Uterus (tissue), 4 donors: Measurements from ENCODE around the gene EGF. TPM values are rescaled to one million over a fixed set of nuclear protein-coding genes. Genes with fewer than 3 reads are reported as not detected.
"Not testable (repeated sequence)": the region's sequence is repeated elsewhere in the genome, so short reads cannot be mapped to it uniquely, and the experiment has no call there.

ENCODE experiments used
- DNase-seq, 2 donors: peaks; one replicate each; pipeline ENCODE4 v3.0.0-alpha.2; 2019 to 2020
- H3K27ac ChIP-seq, 2 donors: fragments of 200-600 bp; sonication (generic); 1 replicate in 1 of 2; 2 replicates in 1 of 2; pipeline ENCODE4 v1.5.1; 2016 to 2018
- H3K27me3 ChIP-seq, 2 donors: fragments of 200-600 bp; sonication (generic); one replicate each; pipeline ENCODE4 v1.5.1; 2018 to 2019; ENCODE audit warnings: control low read depth in 1 of 2
- H3K36me3 ChIP-seq, 2 donors: fragments of 200-600 bp; sonication (generic); one replicate each; pipeline ENCODE4 v1.5.1; 2019; ENCODE audit warnings: control low read depth in 1 of 2
- H3K4me1 ChIP-seq, 2 donors: fragments of 200-600 bp; sonication (generic); one replicate each; pipeline ENCODE4 v1.5.1; 2018 to 2019; ENCODE audit warnings: control low read depth in 1 of 2
- H3K4me3 ChIP-seq, 2 donors: fragments of 200-600 bp; sonication (generic); 1 replicate in 1 of 2; 2 replicates in 1 of 2; pipeline ENCODE4 v1.5.1; 2018 to 2019; ENCODE audit warnings: mild to moderate bottlenecking in 1 of 2
- H3K9me3 ChIP-seq, 2 donors: fragments of 200-600 bp; sonication (generic); one replicate each; pipeline ENCODE4 v1.5.1; 2019; ENCODE audit warnings: control low read depth in 1 of 2
- POLR2A ChIP-seq, 2 donors: fragments of 450-650 bp; IDR thresholded peaks; one replicate each; pipeline ENCODE4 v1.6.1; 2016; ENCODE audit warnings: antibody characterized with exemption in 2 of 2, mild to moderate bottlenecking in 1 of 2, moderate library complexity in 1 of 2
- intact Hi-C: fragments of 100-400 bp; cut with DNase I; formaldehyde crosslinking; loops from one replicate; pipeline ENCODE4 v1.15.1; 2023; ENCODE audit warnings: low total_unique reads
- total RNA-seq, 4 donors: library from RNA; depleted of rRNA in 3 of 4; stranded (reverse); fragments of >200 nt in 3 of 4; gene quantifications; one replicate each; pipeline versions ENCODE4 v1.1.0 to v1.2.4, GENCODE V29; 2014 to 2023
- TF ChIP-seq, protein P1 (sequence below), 4 experiments: fragments of 200-600 bp in 2 of 4; fragments of 450-650 bp in 2 of 4; sonication (generic) in 2 of 4; IDR thresholded peaks; one replicate each; pipeline ENCODE4 v1.5.1; 2016 to 2019; ENCODE audit warnings: antibody characterized with exemption in 4 of 4, mild to moderate bottlenecking in 2 of 4, moderate library complexity in 1 of 4
- donor health status: DM: yes; HTN: yes; CAD: no.

Gene EGF
- total RNA-seq, 4 donors from 2014 or later = 1.0 to 3.5 (median 1.5) TPM

GRCh38 chr4:109947457-109947856 lies 34.8 kb downstream of the EGF start:
- Histone ChIP-seq H3K27me3 (no peaks in the 10 kb centered on the region), H3K4me3 (no peak overlapping the region), H3K36me3 (no peaks in the 10 kb centered on the region), H3K27ac (no peak overlapping the region), H3K9me3 (no peaks in the 10 kb centered on the region), H3K4me1 (no peaks in the 10 kb centered on the region)
- intact Hi-C loops = no loop called here
- no peak for DNase-seq
- TF ChIP-seq POLR2A (IDR thresholded peaks at IDR 0.05) = no peak
- TF ChIP-seq, protein P1, sequence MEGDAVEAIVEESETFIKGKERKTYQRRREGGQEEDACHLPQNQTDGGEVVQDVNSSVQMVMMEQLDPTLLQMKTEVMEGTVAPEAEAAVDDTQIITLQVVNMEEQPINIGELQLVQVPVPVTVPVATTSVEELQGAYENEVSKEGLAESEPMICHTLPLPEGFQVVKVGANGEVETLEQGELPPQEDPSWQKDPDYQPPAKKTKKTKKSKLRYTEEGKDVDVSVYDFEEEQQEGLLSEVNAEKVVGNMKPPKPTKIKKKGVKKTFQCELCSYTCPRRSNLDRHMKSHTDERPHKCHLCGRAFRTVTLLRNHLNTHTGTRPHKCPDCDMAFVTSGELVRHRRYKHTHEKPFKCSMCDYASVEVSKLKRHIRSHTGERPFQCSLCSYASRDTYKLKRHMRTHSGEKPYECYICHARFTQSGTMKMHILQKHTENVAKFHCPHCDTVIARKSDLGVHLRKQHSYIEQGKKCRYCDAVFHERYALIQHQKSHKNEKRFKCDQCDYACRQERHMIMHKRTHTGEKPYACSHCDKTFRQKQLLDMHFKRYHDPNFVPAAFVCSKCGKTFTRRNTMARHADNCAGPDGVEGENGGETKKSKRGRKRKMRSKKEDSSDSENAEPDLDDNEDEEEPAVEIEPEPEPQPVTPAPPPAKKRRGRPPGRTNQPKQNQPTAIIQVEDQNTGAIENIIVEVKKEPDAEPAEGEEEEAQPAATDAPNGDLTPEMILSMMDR (IDR thresholded peaks at IDR 0.05) = no peak

GRCh38 chr4:109947918-109948317 lies 35.2 kb downstream of the EGF start:
- Histone ChIP-seq H3K9me3 (no peaks in the 10 kb centered on the region), H3K27ac (no peak overlapping the region), H3K4me3 (no peak overlapping the region), H3K27me3 (no peaks in the 10 kb centered on the region), H3K36me3 (no peaks in the 10 kb centered on the region), H3K4me1 (no peaks in the 10 kb centered on the region)
- intact Hi-C loops = no loop called here
- no peak for DNase-seq
- TF ChIP-seq, protein P1 (IDR thresholded peaks at IDR 0.05) = no peak
- no peak for TF ChIP-seq POLR2A (IDR thresholded peaks at IDR 0.05)

DNA sequence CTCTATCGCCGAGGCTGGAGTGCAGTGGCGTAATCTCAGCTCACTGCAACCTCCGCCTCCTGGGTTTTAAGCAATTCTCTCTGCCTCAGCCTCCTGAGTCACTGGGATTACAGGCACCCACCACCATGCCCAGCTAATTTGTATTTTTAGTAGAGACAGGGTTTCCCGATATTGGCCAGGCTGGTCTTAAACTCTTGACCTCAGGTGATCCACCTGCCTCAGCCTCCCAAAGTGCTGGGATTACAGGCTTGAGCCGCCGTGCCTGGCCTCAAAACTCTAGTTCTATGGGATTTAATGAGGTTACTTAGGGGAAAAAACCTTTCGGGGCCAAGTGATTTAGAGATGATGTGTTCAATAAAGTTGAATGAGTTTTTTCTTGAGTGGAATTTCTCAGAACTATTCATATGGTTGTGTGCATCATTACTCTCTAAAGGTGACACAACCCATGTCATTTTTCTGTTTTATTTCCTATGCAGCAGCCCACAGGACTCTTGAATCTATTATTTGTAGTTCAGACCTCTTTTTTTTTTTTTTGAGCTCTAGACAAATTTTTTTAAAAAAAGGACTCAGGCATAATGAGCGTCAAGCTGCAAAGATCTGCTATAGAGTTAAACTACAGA lies 36.5 kb downstream of the EGF start:
- H3K4me1 ChIP-seq, H3K27ac ChIP-seq, intact Hi-C loops, DNase-seq, H3K36me3 ChIP-seq, H3K27me3 ChIP-seq, H3K4me3 ChIP-seq, H3K9me3 ChIP-seq: not testable (repeated sequence)

DNA sequence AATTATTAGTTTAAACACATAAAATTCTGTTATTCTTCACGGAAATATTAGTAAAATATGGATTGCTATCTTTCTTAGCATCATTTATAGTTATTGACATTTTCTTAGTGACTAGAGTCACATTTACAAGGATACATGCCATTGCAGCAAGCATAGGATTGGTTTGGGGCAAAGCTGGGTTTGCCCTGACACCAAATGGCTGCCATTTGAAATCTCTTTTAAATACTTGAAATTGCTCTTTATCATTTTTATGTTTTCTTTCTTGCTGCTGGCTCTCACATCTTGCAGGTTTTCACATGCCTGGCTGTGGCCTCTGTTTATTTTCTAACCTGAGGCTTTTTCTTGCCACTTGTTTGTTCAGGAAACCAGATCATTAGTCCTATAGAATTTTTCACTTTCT lies 39.9 kb downstream of the EGF start:
- Histone ChIP-seq H3K9me3 (no peaks in the 10 kb centered on the region), H3K27ac (no peak overlapping the region), H3K36me3 (no peaks in the 10 kb centered on the region), H3K4me3 (no peak overlapping the region), H3K4me1 (no peaks in the 10 kb centered on the region), H3K27me3 (no peaks in the 10 kb centered on the region)
- TF ChIP-seq POLR2A (IDR thresholded peaks at IDR 0.05) = no peak
- TF ChIP-seq, protein P1 (IDR thresholded peaks at IDR 0.05) = no peak
- intact Hi-C loops = no loop called here
- no peak for DNase-seq

GRCh38 chr4:109953556-109953955 lies 40.9 kb downstream of the EGF start:
- no peaks in the 10 kb centered on the region for H3K9me3 ChIP-seq
- H3K36me3 ChIP-seq = no peaks in the 10 kb centered on the region
- no peak overlapping the region for H3K4me3 ChIP-seq
- no peak overlapping the region for H3K27ac ChIP-seq
- intact Hi-C loops = no loop called here
- TF ChIP-seq POLR2A (IDR thresholded peaks at IDR 0.05) = no peak
- TF ChIP-seq, protein P1 (IDR thresholded peaks at IDR 0.05) = no peak
- H3K27me3 ChIP-seq = no peaks in the 10 kb centered on the region
- H3K4me1 ChIP-seq = no peaks in the 10 kb centered on the region
- DNase-seq = no peak

GRCh38 chr4:109955146-109955545 lies 42.5 kb downstream of the EGF start:
- no peaks in the 10 kb centered on the region for H3K27me3 ChIP-seq
- no peaks in the 10 kb centered on the region for H3K4me1 ChIP-seq
- H3K27ac ChIP-seq = no peak overlapping the region
- no peak overlapping the region for H3K4me3 ChIP-seq
- DNase-seq = no peak
- TF ChIP-seq, protein P1 (IDR thresholded peaks at IDR 0.05) = no peak
- no peak for TF ChIP-seq POLR2A (IDR thresholded peaks at IDR 0.05)
- no peaks in the 10 kb centered on the region for H3K36me3 ChIP-seq
- H3K9me3 ChIP-seq = no peaks in the 10 kb centered on the region
- intact Hi-C loops = no loop called here
